ENCODE measurements around the gene SOX12.
A peak's percentile ranks its signal among the peaks of the same experiment; 100 is the strongest.

Gene SOX12

GRCh38 chr20:295804-296203 lies 29.5 kb upstream of the SOX12 start:
- Histone ChIP-seq H4K91ac (ENCODE audit: low read depth, low read length) (no peak overlapping the region), H3K27me3 (ENCODE audit: insufficient read depth, low read length) (no peaks in the 10 kb centered on the region), H3K4me3 (ENCODE audit: low read depth, low read length) (no peak overlapping the region), H2BK12ac (ENCODE audit: low read length) (no peak overlapping the region), H3K27ac (ENCODE audit: low read depth, low read length) (no peak overlapping the region), H3K4ac (ENCODE audit: low read depth, low read length) (no peak overlapping the region), H3K36me3 (ENCODE audit: control insufficient read depth in 1 of 2, insufficient read depth in 2 of 2, low read length in 2 of 2) (no peaks in the 10 kb centered on the region), H4K12ac (ENCODE audit: low read depth, low read length) (no peak overlapping the region), H2AFZ (ENCODE audit: insufficient read depth, low read length, poor library complexity) (no peak overlapping the region), H3K4me1 (ENCODE audit: control insufficient read depth in 1 of 2, insufficient read depth in 2 of 2, low read length in 2 of 2) (peaks cover 13 to 19% of the 10 kb centered on the region in 2 experiments), H2BK5ac (ENCODE audit: low read depth, low read length, poor library complexity) (no peak overlapping the region), H3K14ac (ENCODE audit: low read length) (no peak overlapping the region), H3K79me2 (ENCODE audit: control insufficient read depth, insufficient read depth, low read length, poor library complexity) (peaks cover 11% of the 10 kb centered on the region), H3K18ac (ENCODE audit: low read length) (no peak overlapping the region), H3K9me3 (ENCODE audit: insufficient read depth, low read depth, low read length) (peaks cover 2% of the 10 kb centered on the region), H3K79me1 (ENCODE audit: low read length) (peaks cover 11% of the 10 kb centered on the region), H3K4me2 (ENCODE audit: low read length) (no peak overlapping the region), H3K23ac (ENCODE audit: low read length) (no peak overlapping the region), H3K9ac (ENCODE audit: low read length) (no peak overlapping the region), H2BK120ac (ENCODE audit: insufficient read depth, low read length, poor library complexity) (no peak overlapping the region), H2AK5ac (ENCODE audit: low read length) (no peak overlapping the region), H4K8ac (ENCODE audit: low read depth, low read length) (no peak overlapping the region)
- no CpG with 5 or more reads among the region's 4 CpGs for WGBS (ENCODE audit: extremely low coverage, insufficient coverage, insufficient read length)
- no peak for DNase-seq

DNA sequence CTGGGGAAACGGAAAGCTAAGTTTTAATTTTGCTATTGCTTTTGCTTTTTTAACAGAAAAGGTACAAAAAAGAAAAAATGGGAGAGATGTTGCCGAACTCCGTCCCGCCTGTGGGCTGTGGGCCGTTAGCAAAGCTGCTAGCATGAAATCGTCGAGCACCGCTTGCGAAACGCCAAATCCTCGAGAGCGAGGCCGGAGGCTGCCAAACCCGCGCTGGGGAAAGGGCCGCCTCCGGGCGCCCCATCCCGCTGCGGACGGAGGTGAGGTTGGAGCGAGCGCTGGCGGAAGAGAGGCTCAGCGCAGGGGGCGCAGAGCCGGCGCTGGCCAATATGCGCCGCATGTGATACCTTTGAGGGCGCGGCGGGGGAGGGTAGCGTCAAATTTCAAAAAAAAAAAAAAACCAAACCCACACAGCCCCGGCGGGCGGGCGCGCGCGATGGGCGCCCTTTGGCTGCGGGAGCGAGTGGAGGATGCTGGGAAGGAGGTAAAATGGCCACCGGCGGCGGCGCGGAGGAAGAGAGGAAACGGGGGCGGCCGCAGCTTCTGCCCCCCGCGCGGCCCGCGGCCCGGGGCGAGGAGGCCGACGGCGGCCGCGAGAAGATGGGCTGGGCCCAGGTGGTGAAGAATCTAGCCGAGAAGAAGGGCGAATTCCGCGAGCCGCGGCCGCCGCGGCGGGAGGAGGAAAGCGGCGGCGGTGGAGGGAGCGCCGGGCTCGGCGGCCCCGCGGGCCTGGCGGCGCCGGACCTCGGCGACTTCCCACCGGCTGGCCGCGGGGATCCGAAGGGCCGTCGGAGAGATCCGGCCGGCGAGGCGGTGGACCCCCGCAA lies 28.0 kb upstream of the SOX12 start, which contains the start of gene ZCCHC3:
Gene ZCCHC3, plus strand, starts transcription at position 473 of the 827 bp plus-strand sequence. Its CDS starts 17 bp downstream, at position 490.
- Histone ChIP-seq H2BK12ac (ENCODE audit: low read length) (no peak within 1 kb of the TSS), H3K14ac (ENCODE audit: low read length) (peak within 1 kb of the TSS; percentile 85), H3K4me1 (ENCODE audit: control insufficient read depth in 1 of 2, insufficient read depth in 2 of 2, low read length in 2 of 2) (peaks cover 18 to 21% of the 10 kb centered on the region in 2 experiments), H3K4ac (ENCODE audit: low read depth, low read length) (peak within 1 kb of the TSS; percentile 73), H3K79me2 (ENCODE audit: control insufficient read depth, insufficient read depth, low read length, poor library complexity) (peaks cover 11% of the 10 kb centered on the region), H3K23ac (ENCODE audit: low read length) (no peak within 1 kb of the TSS), H3K27ac (ENCODE audit: low read depth, low read length) (peak within 1 kb of the TSS; percentile 92), H3K36me3 (ENCODE audit: control insufficient read depth in 1 of 2, insufficient read depth in 2 of 2, low read length in 2 of 2) (no peaks in the 10 kb centered on the region), H3K9me3 (ENCODE audit: insufficient read depth, low read depth, low read length) (peaks cover 2% of the 10 kb centered on the region), H4K91ac (ENCODE audit: low read depth, low read length) (peak within 1 kb of the TSS; percentile 95), H2BK5ac (ENCODE audit: low read depth, low read length, poor library complexity) (peak within 1 kb of the TSS; percentile 99), H3K9ac (ENCODE audit: low read length) (peak within 1 kb of the TSS; percentile 99), H3K79me1 (ENCODE audit: low read length) (peaks cover 11% of the 10 kb centered on the region), H3K4me3 (ENCODE audit: low read depth, low read length) (peak within 1 kb of the TSS; percentile 84), H3K27me3 (ENCODE audit: insufficient read depth, low read length) (no peaks in the 10 kb centered on the region), H2AFZ (ENCODE audit: insufficient read depth, low read length, poor library complexity) (peak within 1 kb of the TSS; percentile 57), H4K12ac (ENCODE audit: low read depth, low read length) (peak within 1 kb of the TSS; percentile 72), H4K8ac (ENCODE audit: low read depth, low read length) (peak within 1 kb of the TSS; percentile 99), H2AK5ac (ENCODE audit: low read length) (peak within 1 kb of the TSS; percentile 80), H2BK120ac (ENCODE audit: insufficient read depth, low read length, poor library complexity) (peak within 1 kb of the TSS; percentile 95), H3K18ac (ENCODE audit: low read length) (peak within 1 kb of the TSS; percentile 81), H3K4me2 (ENCODE audit: low read length) (peak within 1 kb of the TSS; percentile 92)
- peak; percentile 96 to 98 for DNase-seq
- WGBS (ENCODE audit: extremely low coverage, insufficient coverage, insufficient read length), result no CpG with 5 or more reads among the region's 99 CpGs

GRCh38 chr20:297925-298775 lies 27.2 kb upstream of the SOX12 start:
- Histone ChIP-seq H3K36me3 (ENCODE audit: control insufficient read depth in 1 of 2, insufficient read depth in 2 of 2, low read length in 2 of 2) (no peaks in the 10 kb centered on the region), H3K4ac (ENCODE audit: low read depth, low read length) (peak overlapping the region; percentile 73), H3K9me3 (ENCODE audit: insufficient read depth, low read depth, low read length) (peaks cover 2% of the 10 kb centered on the region), H3K27ac (ENCODE audit: low read depth, low read length) (peak overlapping the region; percentile 92), H2AFZ (ENCODE audit: insufficient read depth, low read length, poor library complexity) (peak overlapping the region; percentile 57), H4K12ac (ENCODE audit: low read depth, low read length) (peak overlapping the region; percentile 72), H3K4me3 (ENCODE audit: low read depth, low read length) (peak overlapping the region; percentile 84), H3K4me2 (ENCODE audit: low read length) (peak overlapping the region; percentile 92), H3K27me3 (ENCODE audit: insufficient read depth, low read length) (no peaks in the 10 kb centered on the region), H4K91ac (ENCODE audit: low read depth, low read length) (peak overlapping the region; percentile 95), H2BK120ac (ENCODE audit: insufficient read depth, low read length, poor library complexity) (peak overlapping the region; percentile 95), H2BK5ac (ENCODE audit: low read depth, low read length, poor library complexity) (peak overlapping the region; percentile 99), H3K14ac (ENCODE audit: low read length) (peak overlapping the region; percentile 85), H3K79me1 (ENCODE audit: low read length) (peaks cover 11% of the 10 kb centered on the region), H2AK5ac (ENCODE audit: low read length) (peak overlapping the region; percentile 80), H2BK12ac (ENCODE audit: low read length) (no peak overlapping the region), H3K79me2 (ENCODE audit: control insufficient read depth, insufficient read depth, low read length, poor library complexity) (peaks cover 11% of the 10 kb centered on the region), H3K9ac (ENCODE audit: low read length) (peak overlapping the region; percentile 99), H3K4me1 (ENCODE audit: control insufficient read depth in 1 of 2, insufficient read depth in 2 of 2, low read length in 2 of 2) (peaks cover 18 to 21% of the 10 kb centered on the region in 2 experiments), H4K8ac (ENCODE audit: low read depth, low read length) (peak overlapping the region; percentile 99), H3K18ac (ENCODE audit: low read length) (peak overlapping the region; percentile 81), H3K23ac (ENCODE audit: low read length) (peak overlapping the region; percentile 22)
- peak; percentile 50 to 53 for DNase-seq
- no CpG with 5 or more reads among the region's 75 CpGs for WGBS (ENCODE audit: extremely low coverage, insufficient coverage, insufficient read length)

DNA sequence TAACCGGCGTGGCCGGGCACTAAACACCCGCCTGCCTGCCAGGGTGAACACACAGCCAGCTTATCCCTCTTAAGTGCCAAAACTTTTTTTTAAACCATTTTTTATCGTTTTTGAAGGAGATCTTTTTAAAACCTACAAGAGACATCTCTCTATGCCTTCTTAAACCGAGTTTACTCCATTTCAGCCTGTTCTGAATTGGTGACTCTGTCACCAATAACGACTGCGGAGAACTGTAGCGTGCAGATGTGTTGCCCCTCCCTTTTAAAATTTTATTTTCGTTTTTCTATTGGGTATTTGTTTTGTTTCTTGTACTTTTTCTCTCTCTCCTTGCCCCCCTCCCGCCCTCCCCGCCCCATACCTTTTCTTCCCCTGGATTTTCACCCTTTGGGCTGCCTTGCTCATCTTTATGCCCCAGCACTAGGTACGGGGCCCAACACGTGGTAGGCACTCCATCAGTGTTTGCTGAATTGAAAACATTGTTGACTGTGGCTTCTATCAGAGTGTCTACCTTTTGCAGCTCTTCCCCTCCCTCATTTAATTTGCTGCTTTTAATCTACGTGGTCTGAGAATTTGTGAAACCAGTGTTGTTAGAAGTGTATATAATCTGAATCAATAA lies 26.5 kb upstream of the SOX12 start:
- no peak for DNase-seq
- Histone ChIP-seq H3K27ac (ENCODE audit: low read depth, low read length) (no peak overlapping the region), H3K79me2 (ENCODE audit: control insufficient read depth, insufficient read depth, low read length, poor library complexity) (peaks cover 11% of the 10 kb centered on the region), H2AK5ac (ENCODE audit: low read length) (peak overlapping the region; percentile 40), H3K4me1 (ENCODE audit: control insufficient read depth in 1 of 2, insufficient read depth in 2 of 2, low read length in 2 of 2) (peaks cover 18 to 21% of the 10 kb centered on the region in 2 experiments), H2BK5ac (ENCODE audit: low read depth, low read length, poor library complexity) (no peak overlapping the region), H3K27me3 (ENCODE audit: insufficient read depth, low read length) (no peaks in the 10 kb centered on the region), H3K4me2 (ENCODE audit: low read length) (peak overlapping the region; percentile 92), H3K79me1 (ENCODE audit: low read length) (peaks cover 11% of the 10 kb centered on the region), H4K12ac (ENCODE audit: low read depth, low read length) (no peak overlapping the region), H3K36me3 (ENCODE audit: control insufficient read depth in 1 of 2, insufficient read depth in 2 of 2, low read length in 2 of 2) (no peaks in the 10 kb centered on the region), H3K23ac (ENCODE audit: low read length) (peak overlapping the region; percentile 22), H4K8ac (ENCODE audit: low read depth, low read length) (peak overlapping the region; percentile 14), H3K9me3 (ENCODE audit: insufficient read depth, low read depth, low read length) (peaks cover 2% of the 10 kb centered on the region), H3K4ac (ENCODE audit: low read depth, low read length) (peak overlapping the region; percentile 73), H3K18ac (ENCODE audit: low read length) (peak overlapping the region; percentile 81), H4K91ac (ENCODE audit: low read depth, low read length) (no peak overlapping the region), H2AFZ (ENCODE audit: insufficient read depth, low read length, poor library complexity) (peak overlapping the region; percentile 37), H2BK120ac (ENCODE audit: insufficient read depth, low read length, poor library complexity) (no peak overlapping the region), H3K9ac (ENCODE audit: low read length) (peak overlapping the region; percentile 99), H2BK12ac (ENCODE audit: low read length) (no peak overlapping the region), H3K14ac (ENCODE audit: low read length) (peak overlapping the region; percentile 53), H3K4me3 (ENCODE audit: low read depth, low read length) (peak overlapping the region; percentile 84)
- no CpG with 5 or more reads among the region's 15 CpGs for WGBS (ENCODE audit: extremely low coverage, insufficient coverage, insufficient read length)
